Breast epithelium (tissue), 4 donors: ENCODE results near the gene SRCAP. TPM values are rescaled to one million over a fixed set of nuclear protein-coding genes. Genes with fewer than 3 reads are reported as not detected.

ENCODE experiments used
- DNase-seq, 2 donors: peaks; one replicate each; pipeline ENCODE4 v3.0.0-alpha.2; 2019; ENCODE audit warnings: low spot score in 2 of 2
- H3K27ac ChIP-seq, 2 donors: fragments of 200-600 bp; sonication (generic) in 1 of 2; one replicate each; pipeline ENCODE4 v1.5.1; 2016 to 2019; ENCODE audit warnings: mild to moderate bottlenecking in 1 of 2
- H3K27me3 ChIP-seq, 2 donors: fragments of 200-600 bp; sonication (generic) in 1 of 2; one replicate each; pipeline versions ENCODE4 v1.5.1 to v1.6.0; 2017 to 2019; ENCODE audit warnings: control low read depth in 1 of 2, mild to moderate bottlenecking in 1 of 2
- H3K36me3 ChIP-seq: fragments of 200-600 bp; one replicate; pipeline ENCODE4 v1.5.1; 2019
- H3K4me1 ChIP-seq, 2 donors: fragments of 200-600 bp; sonication (generic); one replicate each; pipeline ENCODE4 v1.5.1; 2016 to 2019; ENCODE audit warnings: control low read depth in 1 of 2
- H3K4me3 ChIP-seq, 3 donors: fragments of 200-600 bp; sonication (generic); 1 replicate in 2 of 3; 2 replicates in 1 of 3; pipeline ENCODE4 v1.5.1; 2016 to 2019; ENCODE audit warnings: mild to moderate bottlenecking in 3 of 3, moderate library complexity in 2 of 3
- H3K9me3 ChIP-seq, 2 donors: fragments of 200-600 bp; sonication (generic) in 1 of 2; one replicate each; pipeline ENCODE4 v1.5.1; 2016 to 2019; ENCODE audit warnings: control low read depth in 1 of 2
- POLR2A ChIP-seq: fragments of 450-650 bp; IDR thresholded peaks from one replicate; pipeline ENCODE4 v1.6.1; 2016; ENCODE audit warnings: antibody characterized with exemption, mild to moderate bottlenecking, moderate library complexity
- POLR2AphosphoS5 ChIP-seq, 3 donors: sonication (generic); formaldehyde crosslinking; IDR thresholded peaks; one replicate each; pipeline ENCODE4 v1.6.1; 2017; ENCODE audit warnings: antibody characterized with exemption in 3 of 3
- intact Hi-C: fragments of 100-400 bp; cut with DNase I; formaldehyde crosslinking; loops from one replicate; pipeline ENCODE4 v1.15.1; 2023; ENCODE audit warnings: low total_unique reads
- total RNA-seq, 3 donors: library from RNA; depleted of rRNA; stranded (reverse); fragments of >200 nt; gene quantifications; one replicate each; pipeline ENCODE4 v1.1.0, GENCODE V29; 2016
- TF ChIP-seq, protein P1 (sequence below), 3 donors: fragments of 450-650 bp; IDR thresholded peaks; one replicate each; pipeline ENCODE4 v1.5.1; 2016 to 2017; ENCODE audit warnings: antibody characterized with exemption in 3 of 3, mild to moderate bottlenecking in 3 of 3, moderate library complexity in 3 of 3

The SRCAP gene
- total RNA-seq, 3 donors from 2014 or later: 19.0 to 24.9 (median 20.8) TPM

GRCh38 chr16:30778549-30779244, 79.7 kb downstream of the SRCAP start:
- Histone ChIP-seq H3K27ac (peak overlapping the region in 1 of 2 donors; percentile 38), H3K4me3 (no peak overlapping the region), H3K27me3 (no peaks in the 10 kb centered on the region), H3K36me3 (peaks cover 10% of the 10 kb centered on the region), H3K4me1 (no peaks in the 10 kb centered on the region), H3K9me3 (no peaks in the 10 kb centered on the region)
- TF ChIP-seq, protein P1, sequence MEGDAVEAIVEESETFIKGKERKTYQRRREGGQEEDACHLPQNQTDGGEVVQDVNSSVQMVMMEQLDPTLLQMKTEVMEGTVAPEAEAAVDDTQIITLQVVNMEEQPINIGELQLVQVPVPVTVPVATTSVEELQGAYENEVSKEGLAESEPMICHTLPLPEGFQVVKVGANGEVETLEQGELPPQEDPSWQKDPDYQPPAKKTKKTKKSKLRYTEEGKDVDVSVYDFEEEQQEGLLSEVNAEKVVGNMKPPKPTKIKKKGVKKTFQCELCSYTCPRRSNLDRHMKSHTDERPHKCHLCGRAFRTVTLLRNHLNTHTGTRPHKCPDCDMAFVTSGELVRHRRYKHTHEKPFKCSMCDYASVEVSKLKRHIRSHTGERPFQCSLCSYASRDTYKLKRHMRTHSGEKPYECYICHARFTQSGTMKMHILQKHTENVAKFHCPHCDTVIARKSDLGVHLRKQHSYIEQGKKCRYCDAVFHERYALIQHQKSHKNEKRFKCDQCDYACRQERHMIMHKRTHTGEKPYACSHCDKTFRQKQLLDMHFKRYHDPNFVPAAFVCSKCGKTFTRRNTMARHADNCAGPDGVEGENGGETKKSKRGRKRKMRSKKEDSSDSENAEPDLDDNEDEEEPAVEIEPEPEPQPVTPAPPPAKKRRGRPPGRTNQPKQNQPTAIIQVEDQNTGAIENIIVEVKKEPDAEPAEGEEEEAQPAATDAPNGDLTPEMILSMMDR (IDR thresholded peaks at IDR 0.05): no peak
- TF ChIP-seq POLR2A (no peak), POLR2AphosphoS5 (IDR thresholded peaks at IDR 0.05) (no peak)
- intact Hi-C loops: no loop called here
- no peak for DNase-seq

DNA sequence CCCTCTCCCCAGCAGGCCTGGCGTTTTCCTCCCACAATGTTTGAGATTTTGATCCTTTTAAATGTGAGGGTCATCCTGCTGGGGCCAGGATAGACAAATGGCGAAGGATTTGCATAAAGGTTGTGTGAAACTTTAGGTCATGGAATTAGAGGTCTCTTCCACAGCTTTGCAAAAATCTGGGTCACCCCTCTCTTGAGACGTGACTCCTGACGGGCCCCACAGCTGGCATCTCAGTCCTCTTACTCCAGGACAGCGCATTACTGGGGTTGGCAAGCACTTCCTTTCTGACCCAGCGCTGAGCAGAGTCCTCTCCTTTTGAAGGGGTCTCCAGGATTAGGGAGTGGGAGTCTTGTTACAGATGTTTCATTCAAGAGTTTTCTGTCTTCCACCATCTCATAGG, 80.6 kb downstream of the SRCAP start:
- no peak overlapping the region for H3K27ac ChIP-seq
- TF ChIP-seq, protein P1 (IDR thresholded peaks at IDR 0.05): no peak
- TF ChIP-seq POLR2AphosphoS5 (IDR thresholded peaks at IDR 0.05) (no peak), POLR2A (no peak)
- H3K27me3 ChIP-seq: no peaks in the 10 kb centered on the region
- DNase-seq: no peak
- H3K9me3 ChIP-seq: no peaks in the 10 kb centered on the region
- H3K4me3 ChIP-seq: no peak overlapping the region
- intact Hi-C loops: no loop called here
- peaks cover 11% of the 10 kb centered on the region for H3K36me3 ChIP-seq
- no peaks in the 10 kb centered on the region for H3K4me1 ChIP-seq

GRCh38 chr16:30780021-30780420, 81.0 kb downstream of the SRCAP start:
- no peak for DNase-seq
- no peaks in the 10 kb centered on the region for H3K4me1 ChIP-seq
- H3K4me3 ChIP-seq: no peak overlapping the region
- H3K27ac ChIP-seq: no peak overlapping the region
- H3K36me3 ChIP-seq: peaks cover 11% of the 10 kb centered on the region
- H3K9me3 ChIP-seq: no peaks in the 10 kb centered on the region
- TF ChIP-seq POLR2A: no peak
- TF ChIP-seq, protein P1 (IDR thresholded peaks at IDR 0.05): no peak
- TF ChIP-seq POLR2AphosphoS5 (IDR thresholded peaks at IDR 0.05): no peak
- no peaks in the 10 kb centered on the region for H3K27me3 ChIP-seq
- intact Hi-C loops: no loop called here

DNA sequence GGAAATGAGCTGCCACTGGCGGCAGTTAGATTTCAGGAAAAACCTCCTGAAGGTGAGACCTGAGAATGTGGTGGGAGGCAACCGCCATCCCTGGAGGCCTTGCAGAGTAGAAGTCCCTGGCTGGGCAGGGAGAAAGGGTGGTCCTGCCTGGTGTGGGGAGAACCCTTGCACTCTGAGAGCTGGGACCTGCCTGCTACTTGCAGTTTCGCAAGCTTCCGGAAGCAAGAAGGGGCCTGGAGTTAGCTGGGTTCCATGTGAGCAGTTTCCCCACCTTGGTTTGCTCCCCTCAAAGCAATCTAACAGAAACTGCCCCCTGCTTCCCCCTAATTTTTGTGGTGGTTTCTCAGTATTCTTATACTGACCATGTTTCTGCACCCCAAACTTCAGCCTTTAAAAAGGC, 81.6 kb downstream of the SRCAP start:
- no peaks in the 10 kb centered on the region for H3K27me3 ChIP-seq
- DNase-seq: no peak
- H3K36me3 ChIP-seq: peaks cover 11% of the 10 kb centered on the region
- no peak overlapping the region for H3K4me3 ChIP-seq
- H3K9me3 ChIP-seq: no peaks in the 10 kb centered on the region
- intact Hi-C loops: no loop called here
- no peaks in the 10 kb centered on the region for H3K4me1 ChIP-seq
- no peak overlapping the region for H3K27ac ChIP-seq
- no peak for TF ChIP-seq POLR2A
- TF ChIP-seq, protein P1 (IDR thresholded peaks at IDR 0.05): no peak
- TF ChIP-seq POLR2AphosphoS5 (IDR thresholded peaks at IDR 0.05): no peak

- Histone ChIP-seq H3K27ac (no peak overlapping the region), H3K4me3 (no peak overlapping the region), H3K4me1 (peaks cover 0 to 2% of the 10 kb centered on the region in 2 donors), H3K36me3 (peaks cover 11% of the 10 kb centered on the region), H3K9me3 (no peaks in the 10 kb centered on the region), H3K27me3 (no peaks in the 10 kb centered on the region)
- DNase-seq: no peak
- intact Hi-C loops: no loop called here
- TF ChIP-seq, protein P1 (IDR thresholded peaks at IDR 0.05): no peak
- no peak for TF ChIP-seq POLR2A
- TF ChIP-seq POLR2AphosphoS5 (IDR thresholded peaks at IDR 0.05): no peak
These were observed 83.7 kb downstream of the SRCAP start for GRCh38 chr16:30782486-30783279.
